PC-9 (cell line): Measurements from ENCODE around the gene SLC25A21. TPM values are rescaled to one million over a fixed set of nuclear protein-coding genes. Genes with fewer than 3 reads are reported as not detected.

ENCODE experiments used
- BruUV-seq: library from RNA; stranded (reverse); fragments of 400-500 nt; replicated peaks from 2 replicates; lab custom pipeline; 2021; lab: Mats Ljungman, UMichigan
- CTCF ChIA-PET: fragments of 300-600 bp; sonication (Branson Sonifier 250); formaldehyde crosslinking; loops from one replicate; lab custom pipeline; 2022; ENCODE audit warnings: antibody characterized with exemption; lab: Charles Lee
- POLR2A ChIA-PET: fragments of 300-600 bp; sonication (Branson Sonifier 250); formaldehyde crosslinking; loops from one replicate; lab custom pipeline; 2022; ENCODE audit warnings: antibody characterized with exemption; ENCODE audit not compliant: unreplicated experiment; lab: Charles Lee
- DNase-seq, 2 experiments: peaks; one replicate each; pipeline versions ENCODE4 v3.0.0 to v3.0.0-alpha.2; 2015 to 2022; ENCODE audit warnings: mixed read lengths in 1 of 2
- H2AFZ ChIP-seq: fragments of 200-600 bp; sonication (generic); 2 replicates; pipeline ENCODE4 v1.8.1; 2017; ENCODE audit warnings: antibody characterized with exemption
- H3F3A ChIP-seq: fragments of 200-600 bp; sonication (generic); 2 replicates; pipeline ENCODE4 v1.8.1; 2017; ENCODE audit warnings: antibody characterized with exemption, mild to moderate bottlenecking, low read depth; ENCODE audit not compliant: insufficient read depth
- H3K27ac ChIP-seq: fragments of 200-600 bp; sonication (generic); 2 replicates; pipeline ENCODE4 v1.6.1; 2016; ENCODE audit warnings: mixed run types
- H3K27me3 ChIP-seq: fragments of 200-600 bp; sonication (generic); 2 replicates; pipeline ENCODE4 v1.6.1; 2016; ENCODE audit warnings: low read depth, mixed run types; ENCODE audit not compliant: insufficient read depth
- H3K36me3 ChIP-seq: fragments of 200-600 bp; sonication (generic); 2 replicates; pipeline ENCODE4 v1.6.1; 2016; ENCODE audit warnings: low read depth, mixed run types
- H3K4me1 ChIP-seq: fragments of 200-600 bp; sonication (generic); replicated peaks from 2 replicates; pipeline ENCODE4 v1.6.1; 2016; ENCODE audit warnings: mixed run types; ENCODE audit not compliant: insufficient read depth
- H3K4me2 ChIP-seq: fragments of 200-600 bp; sonication (generic); 2 replicates; pipeline ENCODE4 v1.6.1; 2017; ENCODE audit warnings: mixed run types
- H3K4me3 ChIP-seq: fragments of 200-600 bp; sonication (generic); 2 replicates; pipeline ENCODE4 v1.6.1; 2016; ENCODE audit warnings: mixed run types
- H3K79me2 ChIP-seq: fragments of 200-600 bp; sonication (generic); 2 replicates; pipeline ENCODE4 v1.6.1; 2017; ENCODE audit warnings: low read depth, mixed run types
- H3K9me2 ChIP-seq: fragments of 200-600 bp; sonication (generic); 2 replicates; pipeline ENCODE4 v1.8.1; 2017; ENCODE audit warnings: mild to moderate bottlenecking; ENCODE audit not compliant: insufficient read depth
- H3K9me3 ChIP-seq: fragments of 200-600 bp; sonication (generic); 2 replicates; pipeline ENCODE4 v1.8.1; 2016; ENCODE audit warnings: low read depth; ENCODE audit not compliant: insufficient read depth
- H4K20me1 ChIP-seq: fragments of 200-600 bp; sonication (generic); 2 replicates; pipeline ENCODE4 v1.8.1; 2017; ENCODE audit not compliant: insufficient read depth
- CTCF ChIP-seq: fragments of 200-600 bp; sonication (generic); conservative IDR thresholded peaks from 2 replicates; pipeline ENCODE4 v1.6.1; 2017; ENCODE audit warnings: mixed run types, antibody characterized with exemption, mild to moderate bottlenecking, moderate library complexity
- EZH2 ChIP-seq: fragments of 200-600 bp; sonication (generic); IDR thresholded peaks from 2 replicates; pipeline ENCODE4 v1.8.0; 2017; ENCODE audit warnings: antibody characterized with exemption, low read depth
- intact Hi-C: fragments of 100-400 bp; cut with micrococcal nuclease; formaldehyde crosslinking; loops from one replicate; pipeline ENCODE4 v1.10.0; 2022; ENCODE audit not compliant: unreplicated experiment
- total RNA-seq: library from RNA; stranded (reverse); gene quantifications from 2 replicates; pipeline ENCODE4 v1.2.3, GENCODE V29; 2021

The SLC25A21 gene
- total RNA-seq, 1 experiment from 2014 or later: 3.2 TPM

- peak overlapping the region; percentile 90 for H3K27ac ChIP-seq
- H3K9me2 ChIP-seq: no peaks in the 10 kb centered on the region
- no peaks in the 10 kb centered on the region for H3K9me3 ChIP-seq
- no peaks in the 10 kb centered on the region for H4K20me1 ChIP-seq
- ChIA-PET POLR2A (no interaction called here), CTCF (interaction anchor here (0.8 to 1.0 kb wide), 2 partner anchors 33 to 906 kb away, joined by 3 read pairs; no protein-coding TSS in a partner anchor)
- intact Hi-C loops: loop anchor here (2.0 to 10.0 kb wide), 3 partner anchors 22 to 620 kb away; partner anchors contain the start of genes FOXA1 and TTC6
- H3K36me3 ChIP-seq: no peaks in the 10 kb centered on the region
- DNase-seq: no peak
- no peak overlapping the region for H3K4me3 ChIP-seq
- H3F3A ChIP-seq: peaks cover 15% of the 10 kb centered on the region; the same call in 1 of the 2 replicates
- H3K27me3 ChIP-seq: no peaks in the 10 kb centered on the region
- no peak overlapping the region for H3K4me2 ChIP-seq
- no peak overlapping the region for H2AFZ ChIP-seq
- no peak for TF ChIP-seq EZH2
- no peak for TF ChIP-seq CTCF
- peaks cover 40% of the 10 kb centered on the region for H3K4me1 ChIP-seq
- BruUV-seq: no TSS peak
- no peaks in the 10 kb centered on the region for H3K79me2 ChIP-seq
Measured at GRCh38 chr14:36974985-36975384, 197.4 kb downstream of the SLC25A21 start.

- DNase-seq: peak in 1 of 2 experiments; percentile 75
- Histone ChIP-seq H2AFZ (no peak overlapping the region; the same call in 1 of the 2 replicates), H3K9me2 (no peaks in the 10 kb centered on the region), H3K9me3 (no peaks in the 10 kb centered on the region), H3K36me3 (no peaks in the 10 kb centered on the region), H3K79me2 (no peaks in the 10 kb centered on the region), H3F3A (peaks cover 15% of the 10 kb centered on the region; the same call in 1 of the 2 replicates), H3K4me1 (peaks cover 40% of the 10 kb centered on the region), H3K27ac (peak overlapping the region; percentile 90), H4K20me1 (no peaks in the 10 kb centered on the region), H3K27me3 (no peaks in the 10 kb centered on the region), H3K4me2 (peak overlapping the region; percentile 61), H3K4me3 (no peak overlapping the region)
- intact Hi-C loops: loop anchor here (2.0 to 10.0 kb wide), 2 partner anchors 23 to 621 kb away; partner anchors contain the start of genes FOXA1 and TTC6
- TSS peak; percentile 59 for BruUV-seq
- ChIA-PET CTCF (interaction anchor here (0.5 to 0.7 kb wide), 2 partner anchors 52 to 155 kb away, joined by 4 to 5 read pairs; no protein-coding TSS in a partner anchor), POLR2A (interaction anchor here (0.7 kb wide), 1 partner anchor 169 kb away, joined by 18 read pairs; no protein-coding TSS in a partner anchor)
- TF ChIP-seq EZH2 (no peak), CTCF (no peak)
Measured at GRCh38 chr14:36973806-36974442, 198.5 kb downstream of the SLC25A21 start.

- Histone ChIP-seq H3K27me3 (no peaks in the 10 kb centered on the region), H3K79me2 (no peaks in the 10 kb centered on the region), H4K20me1 (no peaks in the 10 kb centered on the region), H3K4me3 (no peak overlapping the region), H3K4me2 (no peak overlapping the region), H3K9me2 (no peaks in the 10 kb centered on the region), H3K4me1 (peaks cover 33% of the 10 kb centered on the region), H3K9me3 (no peaks in the 10 kb centered on the region), H2AFZ (no peak overlapping the region), H3F3A (peaks cover 15% of the 10 kb centered on the region; the same call in 1 of the 2 replicates), H3K27ac (no peak overlapping the region), H3K36me3 (no peaks in the 10 kb centered on the region)
- CTCF ChIA-PET: no interaction called here
- intact Hi-C loops: loop anchor here (10.0 kb wide), 1 partner anchor 623 kb away; the partner anchor contains the start of genes FOXA1 and TTC6
- POLR2A ChIA-PET: no interaction called here
- no peak for TF ChIP-seq CTCF
- no peak for TF ChIP-seq EZH2
- DNase-seq: no peak
- no TSS peak for BruUV-seq
Measured at GRCh38 chr14:36971263-36971855, 201.0 kb downstream of the SLC25A21 start.
